ENCODE measurements around the gene AK5. TPM values are rescaled to one million over a fixed set of nuclear protein-coding genes. Genes with fewer than 3 reads are reported as not detected.
A peak's percentile ranks its signal among the peaks of the same experiment; 100 is the strongest.

AK5 gene
- total RNA-seq, 1 experiment from 2014 or later: 3.8 TPM

- BruUV-seq (replicated peaks): no TSS peak
- CTCF ChIA-PET: no interaction called here
- Histone ChIP-seq H3K4me2 (ENCODE audit: low read length) (no peak overlapping the region), H4K20me1 (ENCODE audit: low read length) (no peaks in the 10 kb centered on the region), H3K9me3 (ENCODE audit: low read length) (no peaks in the 10 kb centered on the region), H3K79me2 (ENCODE audit: low read length) (no peaks in the 10 kb centered on the region), H3K9ac (ENCODE audit: low read length) (no peak overlapping the region), H3F3A (ENCODE audit: low read length, unreplicated experiment) (peaks cover 6% of the 10 kb centered on the region), H3K36me3 (ENCODE audit: low read depth, low read length) (no peaks in the 10 kb centered on the region), H3K4me3 (ENCODE audit: low read length) (no peak overlapping the region), H3K4me1 (ENCODE audit: insufficient read depth, low read length) (peaks cover 39% of the 10 kb centered on the region), H3K27me3 (ENCODE audit: low read length) (no peaks in the 10 kb centered on the region), H3K27ac (ENCODE audit: low read length) (peak overlapping the region; percentile 79; the same call in 1 of the 2 replicates), H3K9me2 (replicated peaks; ENCODE audit: low read length) (no peaks in the 10 kb centered on the region), H2AFZ (ENCODE audit: low read length) (no peak overlapping the region)
- DNase-seq: no peak
- POLR2A ChIA-PET (ENCODE audit: unreplicated experiment): no interaction called here
- TF ChIP-seq EZH2phosphoT487 (IDR thresholded peaks at IDR 0.05; ENCODE audit: borderline replicate concordance, low read length) (no peak), EZH2 (IDR thresholded peaks at IDR 0.05; ENCODE audit: low read length, unreplicated experiment) (no peak), CTCF (conservative IDR thresholded peaks at IDR 0.05; ENCODE audit: low read depth, low read length) (no peak)
- intact Hi-C loops (cut with micrococcal nuclease): loop anchor here (10.0 kb wide), 1 partner anchor 269 kb away; no protein-coding TSS in a partner anchor
- no peak for ATAC-seq
These were observed 131.9 kb downstream of the AK5 start for GRCh38 chr1:77413541-77414335.

GRCh38 chr1:77415579-77415978 lies 133.8 kb downstream of the AK5 start:
- TF ChIP-seq EZH2phosphoT487 (IDR thresholded peaks at IDR 0.05; ENCODE audit: borderline replicate concordance, low read length) (no peak), CTCF (conservative IDR thresholded peaks at IDR 0.05; ENCODE audit: low read depth, low read length) (no peak), EZH2 (IDR thresholded peaks at IDR 0.05; ENCODE audit: low read length, unreplicated experiment) (no peak)
- no peaks in the 10 kb centered on the region for H3K36me3 ChIP-seq (ENCODE audit: low read depth, low read length)

More at GRCh38 chr1:77415579-77415978, 133.8 kb downstream of the AK5 start:
- no peaks in the 10 kb centered on the region for H3K9me3 ChIP-seq (ENCODE audit: low read length)
- H3K79me2 ChIP-seq (ENCODE audit: low read length): no peaks in the 10 kb centered on the region
- DNase-seq (no peak), ATAC-seq (no peak)
- BruUV-seq (replicated peaks): no TSS peak
- peaks cover 48% of the 10 kb centered on the region for H3K4me1 ChIP-seq (ENCODE audit: insufficient read depth, low read length)
- no peaks in the 10 kb centered on the region for H3K27me3 ChIP-seq (ENCODE audit: low read length)
- intact Hi-C loops (cut with micrococcal nuclease): loop anchor here (5.0 to 10.0 kb wide), 2 partner anchors 73 to 271 kb away; no protein-coding TSS in a partner anchor
- no peaks in the 10 kb centered on the region for H3K9me2 ChIP-seq (replicated peaks; ENCODE audit: low read length)
- H3F3A ChIP-seq (ENCODE audit: low read length, unreplicated experiment): peaks cover 6% of the 10 kb centered on the region
- H3K27ac ChIP-seq (ENCODE audit: low read length): no peak overlapping the region
- H3K4me2 ChIP-seq (ENCODE audit: low read length): no peak overlapping the region
- H3K9ac ChIP-seq (ENCODE audit: low read length): no peak overlapping the region
- no peak overlapping the region for H3K4me3 ChIP-seq (ENCODE audit: low read length)
- CTCF ChIA-PET: interaction anchor here (0.5 kb wide), 1 partner anchor 110 kb away, joined by 4 read pairs; no protein-coding TSS in a partner anchor
- H2AFZ ChIP-seq (ENCODE audit: low read length): no peak overlapping the region
- POLR2A ChIA-PET (ENCODE audit: unreplicated experiment): no interaction called here
- H4K20me1 ChIP-seq (ENCODE audit: low read length): no peaks in the 10 kb centered on the region
